HG03460 (cell line): Measurements from ENCODE around the gene STEAP2.

Source experiments
- ATAC-seq: cut with Tn5 transposase; IDR thresholded peaks from one replicate; pipeline ENCODE4 v1.9.1; 2021; ENCODE audit not compliant: unreplicated experiment

Gene STEAP2

GRCh38 chr7:90192876-90193750 lies 18.4 kb upstream of the STEAP2 start:
- ATAC-seq = no peak

GRCh38 chr7:90194911-90195809 lies 16.4 kb upstream of the STEAP2 start:
- ATAC-seq = no peak

GRCh38 chr7:90201500-90202195 lies 9.9 kb upstream of the STEAP2 start:
- no peak for ATAC-seq

- no peak for ATAC-seq
These were observed 3.6 kb upstream of the STEAP2 start for GRCh38 chr7:90207956-90208355.

- ATAC-seq = no peak
These were observed 1.8 kb upstream of the STEAP2 start for GRCh38 chr7:90209776-90210175.

- ATAC-seq = no peak
These were observed 1.1 kb upstream of the STEAP2 start for GRCh38 chr7:90210475-90210874.

GRCh38 chr7:90210981-90211380 lies 559 bp upstream of the STEAP2 start:
- ATAC-seq = peak; percentile 23

GRCh38 chr7:90212149-90212495 lies 582 bp downstream of the STEAP2 start:
- ATAC-seq = no peak

GRCh38 chr7:90213521-90213920 lies 2.0 kb downstream of the STEAP2 start:
- no peak for ATAC-seq

GRCh38 chr7:90216080-90216674 lies 4.6 kb downstream of the STEAP2 start:
- no peak for ATAC-seq

- no peak for ATAC-seq
These were observed 5.2 kb downstream of the STEAP2 start for GRCh38 chr7:90216771-90217170.

GRCh38 chr7:90222390-90222789 lies 10.8 kb downstream of the STEAP2 start:
- ATAC-seq = no peak

GRCh38 chr7:90222811-90223725 lies 11.5 kb downstream of the STEAP2 start:
- ATAC-seq = no peak

GRCh38 chr7:90224195-90224594 lies 12.7 kb downstream of the STEAP2 start:
- no peak for ATAC-seq

GRCh38 chr7:90225181-90225580 lies 13.6 kb downstream of the STEAP2 start:
- ATAC-seq = no peak

GRCh38 chr7:90225601-90226000 lies 14.1 kb downstream of the STEAP2 start:
- no peak for ATAC-seq

GRCh38 chr7:90227259-90227658 lies 15.7 kb downstream of the STEAP2 start:
- ATAC-seq = no peak

GRCh38 chr7:90229682-90230081 lies 18.1 kb downstream of the STEAP2 start:
- no peak for ATAC-seq

GRCh38 chr7:90230834-90231233 lies 19.3 kb downstream of the STEAP2 start:
- ATAC-seq = no peak

GRCh38 chr7:90231304-90231703 lies 19.8 kb downstream of the STEAP2 start:
- ATAC-seq = no peak
